GM08714 (cell line): ENCODE data around the gene OR5M10.
"Not testable (repeated sequence)": the region's sequence is repeated elsewhere in the genome, so short reads cannot be mapped to it uniquely, and the experiment has no call there.

Source experiments
- H3K4me3 ChIP-seq: fragments of 200-500 bp; sonication (Bioruptor generic); 2 replicates; pipeline ENCODE4 v1.5.1; 2014; ENCODE audit warnings: mild to moderate bottlenecking, low read length, inconsistent platforms
- ZNF274 ChIP-seq: IDR thresholded peaks from 2 replicates; pipeline ENCODE4 v1.6.1; 2012; ENCODE audit warnings: mild to moderate bottlenecking, low read depth, low read length

The OR5M10 gene

GRCh38 chr11:56577621-56578020 is at the start of gene OR5M10:
TSS of gene OR5M10 (minus strand) at chr11:56577721. CDS start at chr11:56577721, 0 bp downstream.
- TF ChIP-seq ZNF274: no peak
- H3K4me3 ChIP-seq: no peak within 1 kb of the TSS

- TF ChIP-seq ZNF274: no peak
- H3K4me3 ChIP-seq: no peak overlapping the region
Measured at GRCh38 chr11:56625946-56626345, 48.4 kb upstream of the OR5M10 start.

DNA sequence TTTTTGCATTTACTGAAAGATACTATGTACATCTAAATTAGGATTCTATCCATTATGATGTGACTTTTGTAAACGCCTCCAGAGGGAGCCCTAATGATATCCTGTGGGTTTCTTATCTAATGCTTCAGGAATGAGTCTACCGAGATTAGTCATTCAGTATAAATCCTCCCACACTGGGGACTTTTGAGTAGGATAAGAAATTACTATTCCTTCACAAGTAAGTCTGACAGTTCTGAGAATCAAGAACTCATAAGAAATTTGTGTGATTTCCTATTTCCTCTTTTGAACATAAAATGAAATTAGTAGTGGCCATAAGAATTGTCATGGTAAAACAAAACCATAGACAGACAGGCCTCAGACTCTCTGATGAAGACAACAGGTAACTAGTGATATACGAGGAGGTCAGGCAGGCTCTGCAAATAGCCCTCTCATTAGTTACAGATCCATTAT is 47.2 kb upstream of the OR5M10 start:
- no peak overlapping the region for H3K4me3 ChIP-seq
- TF ChIP-seq ZNF274: no peak

GRCh38 chr11:56611174-56611573 is 33.7 kb upstream of the OR5M10 start:
- no peak for TF ChIP-seq ZNF274
- H3K4me3 ChIP-seq: no peak overlapping the region

- H3K4me3 ChIP-seq: not testable (repeated sequence)
Measured at GRCh38 chr11:56592088-56592717, 14.7 kb upstream of the OR5M10 start.

- no peak for TF ChIP-seq ZNF274
- H3K4me3 ChIP-seq: no peak overlapping the region
Measured at GRCh38 chr11:56558574-56558973, 18.9 kb downstream of the OR5M10 start.

GRCh38 chr11:56554691-56555090 is 22.8 kb downstream of the OR5M10 start:
- H3K4me3 ChIP-seq: not testable (repeated sequence)

GRCh38 chr11:56545531-56545930 is 32.0 kb downstream of the OR5M10 start:
- no peak for TF ChIP-seq ZNF274
- no peak overlapping the region for H3K4me3 ChIP-seq

DNA sequence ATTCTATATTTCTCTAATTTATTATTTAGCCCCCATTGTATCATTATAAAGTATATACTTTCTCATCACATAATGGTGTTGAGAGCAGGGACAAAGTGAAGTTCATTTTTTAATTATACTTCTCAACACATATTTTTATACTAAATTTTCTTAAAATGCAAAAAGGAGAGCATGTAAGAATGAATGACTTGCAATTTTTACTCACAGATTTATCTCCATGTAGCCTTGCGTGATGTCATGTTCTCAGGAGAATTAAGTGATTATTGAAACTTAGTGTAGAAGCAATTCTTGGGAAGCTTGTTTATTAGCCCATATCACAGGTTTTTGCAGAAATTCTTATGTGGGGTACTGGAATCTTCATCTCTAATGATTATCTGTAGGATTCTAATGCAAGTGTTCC is 33.8 kb downstream of the OR5M10 start:
- H3K4me3 ChIP-seq: no peak overlapping the region
- TF ChIP-seq ZNF274: no peak

GRCh38 chr11:56543157-56543556 is 34.4 kb downstream of the OR5M10 start, which contains the start of gene OR5M11:
TSS of gene OR5M11 (minus strand) at chr11:56543257. CDS start at chr11:56543257, 0 bp downstream.
- no peak for TF ChIP-seq ZNF274
- no peak within 1 kb of the TSS for H3K4me3 ChIP-seq

DNA sequence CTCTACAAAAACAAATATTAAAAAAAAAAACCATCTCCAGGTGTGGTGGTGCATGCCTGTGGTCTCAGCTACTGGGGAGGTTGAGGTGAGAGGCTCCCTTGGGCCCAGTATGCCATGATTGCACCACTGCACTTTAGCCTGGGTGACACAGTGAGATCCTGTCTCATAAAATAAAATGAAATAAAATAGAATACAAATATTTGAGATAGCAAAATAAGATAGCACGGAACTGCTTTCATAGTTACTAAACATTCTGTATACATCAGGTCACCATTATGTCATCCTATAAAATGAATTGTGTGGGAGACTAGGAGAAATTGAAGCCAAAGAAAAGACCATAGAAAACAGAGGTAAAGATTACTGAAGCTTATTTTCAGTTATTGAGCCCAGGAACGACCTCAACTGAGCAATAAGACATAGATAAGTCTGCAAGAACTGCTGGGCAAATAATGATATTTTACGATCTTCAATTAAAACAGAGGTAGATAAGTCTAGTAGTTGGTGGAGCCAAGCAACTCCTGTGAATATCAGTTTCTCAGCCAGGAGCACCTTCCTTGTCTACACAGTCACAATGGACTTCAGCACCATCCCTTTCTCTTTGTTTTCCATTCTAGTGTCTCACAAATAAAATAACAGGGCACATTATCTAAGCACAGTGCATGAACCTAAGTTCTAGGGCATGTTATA is 44.3 kb downstream of the OR5M10 start:
- no peak overlapping the region for H3K4me3 ChIP-seq
- TF ChIP-seq ZNF274: no peak

DNA sequence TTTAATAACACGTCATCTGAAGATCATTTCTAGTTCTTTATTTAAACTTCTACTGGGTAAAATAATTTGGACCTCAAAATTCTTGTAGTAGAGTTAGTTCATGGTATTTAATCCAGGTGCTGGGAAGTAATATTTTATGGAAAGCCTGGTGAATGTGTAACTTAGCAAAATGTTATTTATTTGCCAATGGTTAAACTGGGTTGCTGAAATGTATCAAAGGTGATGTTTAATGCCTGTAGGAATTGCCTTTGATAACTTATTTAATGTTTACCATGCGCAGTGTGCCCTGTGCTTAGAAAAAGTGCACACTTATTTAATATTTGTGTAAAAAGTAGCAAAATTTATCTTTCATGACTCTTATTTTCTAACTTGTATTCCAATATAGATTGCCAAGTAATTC is 45.7 kb downstream of the OR5M10 start:
- H3K4me3 ChIP-seq: no peak overlapping the region
- no peak for TF ChIP-seq ZNF274
